K562 (cell line): ENCODE measurements around the gene GIMAP8.

Source experiments
- BRF1 ChIP-seq: IDR thresholded peaks from 3 replicates; pipeline ENCODE4 v1.6.1; 2011; ENCODE audit warnings: borderline replicate concordance, mild to moderate bottlenecking; ENCODE audit not compliant: insufficient read length; ENCODE audit errors: extremely low read depth
- CTCF ChIP-seq, 3 experiments: IDR thresholded peaks in 2 of 3; conservative IDR thresholded peaks in 1 of 3; 2 replicates each; pipeline ENCODE4 v1.5.1; 2011 to 2012; ENCODE audit warnings: low read length in 3 of 3, mild to moderate bottlenecking in 3 of 3, control low read depth in 2 of 3, improper control_type of control experiment in 1 of 3, inconsistent platforms in 1 of 3, low read depth in 1 of 3, mixed read lengths in 1 of 3, moderate library complexity in 1 of 3; ENCODE audit not compliant: insufficient read depth in 2 of 3
- FOXK1 ChIP-seq: sonication (generic); formaldehyde crosslinking; IDR thresholded peaks from 2 replicates; pipeline ENCODE4 v1.8.0; 2022; ENCODE audit warnings: missing genetic modification reagents, mild to moderate bottlenecking, borderline replicate concordance
- FOXM1 ChIP-seq, 2 experiments: fragments of 450-650 bp in 1 of 2; sonication (generic) in 1 of 2; formaldehyde crosslinking in 1 of 2; IDR thresholded peaks; 2 replicates each; pipeline versions ENCODE4 v1.6.1 to v1.9.0; 2017 to 2022; ENCODE audit warnings: low read depth in 2 of 2, mild to moderate bottlenecking in 2 of 2, missing genetic modification reagents in 1 of 2, moderate library complexity in 1 of 2
- IRF1 ChIP-seq: sonication (generic); formaldehyde crosslinking; IDR thresholded peaks from 2 replicates; pipeline ENCODE4 v1.8.0; 2022; ENCODE audit warnings: missing genetic modification reagents, mild to moderate bottlenecking, borderline replicate concordance
- MAX ChIP-seq: sonication (generic); formaldehyde crosslinking; IDR thresholded peaks from 2 replicates; pipeline ENCODE4 v1.9.0; 2022; ENCODE audit warnings: mild to moderate bottlenecking, missing genetic modification reagents
- PTRF ChIP-seq: fragments of 450-650 bp; IDR thresholded peaks from 2 replicates; pipeline ENCODE4 v1.6.1; 2016; ENCODE audit warnings: mild to moderate bottlenecking, missing genetic modification characterization, missing compliant biosample characterization
- REST ChIP-seq, 2 experiments: fragments of 450-650 bp; formaldehyde crosslinking in 1 of 2; IDR thresholded peaks; 2 replicates each; pipeline versions ENCODE4 v1.4.0 to v1.6.1; 2014 to 2020; ENCODE audit warnings: mild to moderate bottlenecking in 2 of 2, borderline replicate concordance in 1 of 2, low read depth in 1 of 2

- TF ChIP-seq IRF1 (CRISPR knock-in tag) (no peak), FOXK1 (CRISPR knock-in tag) (0 out of 2 replicates have a peak, but pooled peaks have one; percentile 23), CTCF (IDR thresholded peaks at IDR 0.05 in 2 of 3, conservative IDR thresholded peaks at IDR 0.05 in 1 of 3; ENCODE audit: insufficient read depth in 2 of 3, low read depth in 1 of 3, low read length in 3 of 3) (no peak), PTRF (no peak), FOXM1 (IDR thresholded peaks at IDR 0.05; ENCODE audit: low read depth) (no peak), FOXM1 (CRISPR knock-in tag; IDR thresholded peaks at IDR 0.05; ENCODE audit: low read depth) (no peak), REST (IDR thresholded peaks at IDR 0.05; ENCODE audit: borderline replicate concordance) (no peak), REST (CRISPR knock-in tag; IDR thresholded peaks at IDR 0.05; ENCODE audit: low read depth) (no peak), BRF1 (no peak), MAX (CRISPR knock-in tag) (no peak)
Observed at GRCh38 chr7:150435390-150436073, 14.9 kb upstream of the GIMAP8 start.
